Heart right ventricle (tissue), 16 donors: Measurements from ENCODE around the gene SIGLEC5. TPM values are rescaled to one million over a fixed set of nuclear protein-coding genes. Genes with fewer than 3 reads are reported as not detected.

Experiments used
- ATAC-seq, 8 donors: fragments of 200-7000 bp; cut with Tn5 transposase; one replicate each; pipeline ENCODE4 v1.9.1; 2020; ENCODE audit warnings: mild to moderate bottlenecking in 8 of 8, moderate library complexity in 8 of 8, moderate number of reproducible peaks in 1 of 8
- DNase-seq, 2 donors: peaks; one replicate each; pipeline ENCODE4 v3.0.0-alpha.2; 2020
- H3K27ac ChIP-seq, 10 donors: fragments of 200-600 bp; sonication (generic) in 2 of 10; one replicate each; pipeline versions ENCODE4 v1.5.0 to v1.8.0; 2020 to 2022; ENCODE audit warnings: mild to moderate bottlenecking in 3 of 10
- H3K27me3 ChIP-seq, 7 donors: fragments of 200-600 bp; one replicate each; pipeline ENCODE4 v1.8.0; 2021 to 2022; ENCODE audit warnings: mild to moderate bottlenecking in 2 of 7
- H3K36me3 ChIP-seq, 9 donors: fragments of 200-600 bp; sonication (generic) in 1 of 9; one replicate each; pipeline versions ENCODE4 v1.5.0 to v1.8.0; 2020 to 2022; ENCODE audit warnings: mild to moderate bottlenecking in 2 of 9
- H3K4me1 ChIP-seq, 9 donors: fragments of 200-600 bp; sonication (generic) in 1 of 9; one replicate each; pipeline versions ENCODE4 v1.5.0 to v1.8.0; 2020 to 2022; ENCODE audit warnings: mild to moderate bottlenecking in 4 of 9
- H3K4me3 ChIP-seq, 10 donors: fragments of 200-600 bp; sonication (generic) in 2 of 10; one replicate each; pipeline versions ENCODE4 v1.5.0 to v1.8.0; 2020 to 2022; ENCODE audit warnings: mild to moderate bottlenecking in 7 of 10, moderate library complexity in 2 of 10
- H3K9me3 ChIP-seq, 11 donors: fragments of 200-600 bp in 10 of 11; sonication (generic) in 2 of 11; one replicate each; pipeline versions ENCODE4 v1.5.0 to v1.8.0; 2013 to 2022; ENCODE audit warnings: mild to moderate bottlenecking in 2 of 11, control low read depth in 1 of 11, moderate library complexity in 1 of 11
- CTCF ChIP-seq, 9 donors: fragments of 200-600 bp; sonication (generic) in 2 of 9; IDR thresholded peaks; one replicate each; pipeline versions ENCODE4 v1.5.0 to v1.8.0; 2021 to 2022; ENCODE audit warnings: antibody characterized with exemption in 9 of 9, mild to moderate bottlenecking in 5 of 9, moderate library complexity in 1 of 9
- WGBS, 2 donors: extraction: QIAGEN DNeasy Blood & Tissue Kit; methylation state at CpG; one replicate each; pipeline ENCODE4 v1.1.7; 2013; ENCODE audit warnings: inconsistent platforms in 1 of 2; 5-methylcytosine and 5-hydroxymethylcytosine counted together
- intact Hi-C, 10 donors: fragments of 100-400 bp; cut with DNase I; formaldehyde crosslinking; loops; one replicate each; pipeline versions ENCODE4 v1.11.1 to v1.14.2; 2022
- polyA plus RNA-seq, 2 donors: library from polyadenylated mRNA; stranded (reverse); fragments of 200-250 nt; gene quantifications; one replicate each; pipeline ENCODE4 v1.2.3, GENCODE V29; 2013
- total RNA-seq, 10 donors: library from RNA; stranded (reverse); fragmentation: NEBNext Ultra II Directional in 3 of 10; extraction: Animal tissue kit (Norgen Biotek cat#: 25700) in 3 of 10; gene quantifications; one replicate each; pipeline versions ENCODE4 v1.2.1 to v1.2.4, GENCODE V29; 2021 to 2023
- donor health status: Arrhythmogenic right ventricular cardiomyopathy.
- donor health status: ischemic (EF 13 %, LVEDD 7.1; RV severe dilation, severe dysfunction).
- donor health status: healthy with polysubstance abuse.
- donor health status: DM: no; HTN: yes; CAD: no.
- donor health status: DM: no; HTN: no; CAD: no.
- donor health status: ischemic (EF 25% LVEDD 6.9; RV normal size, moderate dysfunction).
- donor health status: ischemic (EF 25% LVEDD 5.7; RV mildly dilated, moderate dysfunction).
- donor health status: healthy.
- donor health status: DM: yes; HTN: yes; CAD: no.
- donor health status: Ischemic cardiomyopathy.
- donor health status: ischemic (EF 35%, LVEDD 5.7; RV mildly dilated, moderate dysfunction).
- donor health status: nonischemic (EF 11% LVEDD 7.7; RV severe dilation, severe dysfunction).
- donor health status: DM: yes; HTN: yes; CAD: no.
- donor health status: PGD.
- donor health status: ischemic (EF 29% LVEDD 5.4; RV normal size, mild dysfunction).
- donor health status: nonischemic (EF 23%, LVEDD 6.1; RV moderate dilation, normal function).

SIGLEC5 gene
- total and polyA plus RNA-seq, 12 donors: 0.01 to 1.2 (median 0.34) TPM; not detected in 4

GRCh38 chr19:51587264-51588191 lies 42.7 kb downstream of the SIGLEC5 start:
- TF ChIP-seq CTCF (IDR thresholded peaks at IDR 0.05): no peak
- no peaks in the 10 kb centered on the region for H3K4me1 ChIP-seq
- H3K36me3 ChIP-seq: peaks cover 0 to 61% (median 52%) of the 10 kb centered on the region in 9 donors
- peaks cover 0 to 40% (median 14%) of the 10 kb centered on the region in 11 donors for H3K9me3 ChIP-seq
- no peak overlapping the region for H3K4me3 ChIP-seq
- H3K27ac ChIP-seq: no peak overlapping the region
- DNase-seq: no peak
- 98 to 99% methylated on average over 9 of the region's 9 CpGs for whole genome bisulfite sequencing, 2 donors
- no peak for ATAC-seq
- H3K27me3 ChIP-seq: no peaks in the 10 kb centered on the region
- intact Hi-C loops: no loop called here

- TF ChIP-seq CTCF (IDR thresholded peaks at IDR 0.05): no peak
- no peaks in the 10 kb centered on the region for H3K4me1 ChIP-seq
- H3K27me3 ChIP-seq: no peaks in the 10 kb centered on the region
- 97 to 99% methylated on average over 4 of the region's 4 CpGs for WGBS, 2 donors
- no peak overlapping the region for H3K27ac ChIP-seq
- DNase-seq (no peak), ATAC-seq (no peak)
- no peak overlapping the region for H3K4me3 ChIP-seq
- H3K36me3 ChIP-seq: peaks cover 0 to 68% (median 55%) of the 10 kb centered on the region in 9 donors
- intact Hi-C loops: no loop called here
- peaks cover 0 to 40% (median 14%) of the 10 kb centered on the region in 11 donors for H3K9me3 ChIP-seq
These were observed 43.4 kb downstream of the SIGLEC5 start for GRCh38 chr19:51586799-51587198.

- peaks cover 0 to 40% (median 14%) of the 10 kb centered on the region in 11 donors for H3K9me3 ChIP-seq
- 90 to 100% methylated on average over 1 of the region's 1 CpG for whole genome bisulfite sequencing, 2 donors
- no peak overlapping the region for H3K27ac ChIP-seq
- H3K36me3 ChIP-seq: peaks cover 0 to 74% (median 61%) of the 10 kb centered on the region in 9 donors
- ATAC-seq: no peak
- no peaks in the 10 kb centered on the region for H3K27me3 ChIP-seq
- no peak for TF ChIP-seq CTCF (IDR thresholded peaks at IDR 0.05)
- no peak for DNase-seq
- no peaks in the 10 kb centered on the region for H3K4me1 ChIP-seq
- H3K4me3 ChIP-seq: no peak overlapping the region
- intact Hi-C loops: no loop called here
These were observed 44.0 kb downstream of the SIGLEC5 start for GRCh38 chr19:51586103-51586728.

- Histone ChIP-seq H3K4me1 (peaks cover 0 to 18% (median 14%) of the 10 kb centered on the region in 9 donors), H3K36me3 (peaks cover 0 to 91% (median 13%) of the 10 kb centered on the region in 9 donors)
- ATAC-seq: no peak
These were observed 53.4 kb downstream of the SIGLEC5 start for GRCh38 chr19:51576850-51577249.

More at GRCh38 chr19:51576850-51577249, 53.4 kb downstream of the SIGLEC5 start:
- no peak overlapping the region for H3K4me3 ChIP-seq
- WGBS, 2 donors: 91 to 94% methylated on average over 6 of the region's 6 CpGs
- TF ChIP-seq CTCF (IDR thresholded peaks at IDR 0.05): no peak
- no peaks in the 10 kb centered on the region for H3K9me3 ChIP-seq
- no peak overlapping the region for H3K27ac ChIP-seq
- intact Hi-C loops: no loop called here
- no peaks in the 10 kb centered on the region for H3K27me3 ChIP-seq
- DNase-seq: no peak
